AG09319 (cell line): Measurements from ENCODE around the gene SLC22A12.

ENCODE experiments used
- DNase-seq: peaks from one replicate; pipeline ENCODE4 v3.0.0-alpha.2; 2010; ENCODE audit warnings: low read depth; ENCODE audit errors: extremely low read depth
- TF ChIP-seq, protein P1 (sequence below): IDR thresholded peaks from 2 replicates; pipeline ENCODE4 v1.5.1; 2011; ENCODE audit warnings: low read depth, mild to moderate bottlenecking, inconsistent platforms, low read length, moderate library complexity

Gene SLC22A12

GRCh38 chr11:64564419-64564818 is 26.6 kb upstream of the SLC22A12 start:
- DNase-seq, result no peak
- TF ChIP-seq, protein P1, sequence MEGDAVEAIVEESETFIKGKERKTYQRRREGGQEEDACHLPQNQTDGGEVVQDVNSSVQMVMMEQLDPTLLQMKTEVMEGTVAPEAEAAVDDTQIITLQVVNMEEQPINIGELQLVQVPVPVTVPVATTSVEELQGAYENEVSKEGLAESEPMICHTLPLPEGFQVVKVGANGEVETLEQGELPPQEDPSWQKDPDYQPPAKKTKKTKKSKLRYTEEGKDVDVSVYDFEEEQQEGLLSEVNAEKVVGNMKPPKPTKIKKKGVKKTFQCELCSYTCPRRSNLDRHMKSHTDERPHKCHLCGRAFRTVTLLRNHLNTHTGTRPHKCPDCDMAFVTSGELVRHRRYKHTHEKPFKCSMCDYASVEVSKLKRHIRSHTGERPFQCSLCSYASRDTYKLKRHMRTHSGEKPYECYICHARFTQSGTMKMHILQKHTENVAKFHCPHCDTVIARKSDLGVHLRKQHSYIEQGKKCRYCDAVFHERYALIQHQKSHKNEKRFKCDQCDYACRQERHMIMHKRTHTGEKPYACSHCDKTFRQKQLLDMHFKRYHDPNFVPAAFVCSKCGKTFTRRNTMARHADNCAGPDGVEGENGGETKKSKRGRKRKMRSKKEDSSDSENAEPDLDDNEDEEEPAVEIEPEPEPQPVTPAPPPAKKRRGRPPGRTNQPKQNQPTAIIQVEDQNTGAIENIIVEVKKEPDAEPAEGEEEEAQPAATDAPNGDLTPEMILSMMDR, result no peak

GRCh38 chr11:64564947-64565889 is 25.8 kb upstream of the SLC22A12 start:
- no peak for DNase-seq

DNA sequence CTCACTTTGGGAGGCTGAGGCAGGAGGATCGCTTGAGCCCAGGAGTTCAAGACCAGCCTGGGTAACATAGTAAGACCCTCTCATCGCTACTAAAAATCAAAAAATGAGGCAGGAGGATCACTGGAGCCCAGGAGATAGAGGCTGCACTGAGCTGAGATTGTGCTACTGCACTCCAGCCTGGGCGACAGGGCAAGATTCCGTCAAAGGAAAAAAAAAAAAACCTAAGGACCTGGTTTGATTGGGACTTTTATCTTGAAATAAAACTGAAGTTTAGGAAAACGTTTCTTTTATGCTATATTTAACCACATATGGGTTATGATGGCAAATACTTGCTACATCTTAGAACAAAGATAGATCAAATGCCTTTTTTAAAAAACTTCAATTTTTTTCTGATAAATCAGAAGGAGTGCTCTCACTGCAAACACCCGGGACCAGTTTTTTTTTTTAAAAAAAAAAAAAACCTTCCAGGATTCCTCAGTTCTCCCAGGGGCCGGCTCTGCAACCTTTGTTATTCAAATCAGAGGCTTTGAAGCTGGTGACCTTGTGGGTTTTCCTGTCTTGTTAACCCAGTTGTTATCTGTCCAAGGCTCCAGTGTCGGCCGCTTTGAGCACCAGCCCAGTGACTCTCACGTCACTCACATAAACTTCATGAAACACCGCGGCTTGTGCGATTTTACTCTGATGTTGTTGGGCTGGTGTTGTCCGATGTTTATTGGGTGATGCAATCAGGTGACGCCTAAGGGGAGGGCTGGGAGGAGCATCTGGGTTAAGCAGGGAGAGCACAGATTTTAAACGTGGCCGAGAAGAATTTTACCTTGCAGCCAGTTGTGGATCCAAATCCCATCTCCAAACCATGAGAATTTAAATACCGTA is 24.7 kb upstream of the SLC22A12 start:
- DNase-seq, result no peak
- TF ChIP-seq, protein P1, result no peak

More at GRCh38 chr11:64564947-64565889, 25.8 kb upstream of the SLC22A12 start:
- TF ChIP-seq, protein P1, result no peak

GRCh38 chr11:64566915-64567891 is 23.8 kb upstream of the SLC22A12 start:
- TF ChIP-seq, protein P1, result no peak
- DNase-seq, result no peak

GRCh38 chr11:64568041-64568571 is 22.9 kb upstream of the SLC22A12 start:
- no peak for DNase-seq
- TF ChIP-seq, protein P1, result no peak

GRCh38 chr11:64568584-64569140 is 22.4 kb upstream of the SLC22A12 start:
- no peak for DNase-seq
- TF ChIP-seq, protein P1, result no peak
